NOMO-1 treated with DMSO at 0.1 percent for 48 hours (cell line): ENCODE data around the gene ADD2.

ENCODE experiments used
- DNase-seq: peaks from one replicate; lab custom pipeline; 2025; ENCODE audit not compliant: unreplicated experiment; lab: John Stamatoyannopoulos, UW

The ADD2 gene

DNA sequence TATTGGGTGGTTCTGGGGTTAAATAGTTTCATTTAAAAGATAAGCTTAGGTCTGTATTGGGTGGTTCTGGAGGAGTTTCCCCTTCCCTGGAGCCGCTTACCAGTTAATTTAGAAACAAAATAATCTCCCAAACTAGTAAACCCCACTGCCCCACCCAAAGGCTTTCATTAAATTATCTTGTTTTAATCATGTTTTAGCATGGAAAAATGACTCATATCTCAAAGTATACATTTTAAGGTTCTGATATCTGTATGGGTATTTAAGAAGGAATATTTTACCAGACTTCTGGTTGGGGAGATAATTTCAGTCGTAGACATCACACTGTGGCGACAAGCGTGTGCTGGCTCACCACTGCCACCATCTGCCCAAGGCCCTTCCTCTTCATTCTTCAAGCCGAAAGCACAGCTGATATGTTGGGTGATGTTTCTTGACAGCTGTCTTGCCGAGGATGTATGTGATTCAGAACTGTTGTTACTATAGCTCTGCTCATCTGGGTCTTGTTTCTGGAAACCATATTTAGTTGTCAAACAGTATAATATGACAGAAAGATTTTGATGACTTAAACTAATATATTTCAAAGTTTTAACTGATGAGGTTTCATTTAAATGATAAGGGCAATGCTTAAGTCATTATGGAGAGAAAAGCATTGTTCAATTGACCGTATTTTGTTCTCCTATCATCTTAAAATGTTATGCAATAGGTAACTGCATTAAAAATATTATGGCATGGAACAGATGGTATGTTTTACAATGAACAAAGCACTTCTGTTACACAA is 17.3 kb upstream of the ADD2 start:
- DNase-seq: peak; percentile 62

DNA sequence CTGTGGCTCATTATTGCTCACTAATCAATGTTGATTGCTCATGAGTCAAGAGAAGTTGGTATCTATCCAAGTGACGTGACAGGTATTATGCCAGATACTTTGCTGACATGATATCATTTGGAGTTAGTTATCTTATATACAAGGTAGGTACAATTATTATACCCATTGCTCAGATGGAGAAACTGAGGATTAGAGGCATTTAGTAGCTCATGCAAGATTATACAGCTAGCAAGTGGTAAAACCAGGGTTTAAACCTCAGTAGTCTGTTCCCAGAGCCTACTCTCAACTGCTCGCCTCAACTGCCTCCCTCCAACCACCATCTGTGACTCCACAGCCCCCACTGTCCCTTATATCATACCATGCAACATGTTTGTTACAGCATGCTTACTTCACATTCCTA is 16.3 kb upstream of the ADD2 start:
- no peak for DNase-seq

- no peak for DNase-seq
Observed at GRCh38 chr2:70779911-70780545, 12.0 kb upstream of the ADD2 start.

DNA sequence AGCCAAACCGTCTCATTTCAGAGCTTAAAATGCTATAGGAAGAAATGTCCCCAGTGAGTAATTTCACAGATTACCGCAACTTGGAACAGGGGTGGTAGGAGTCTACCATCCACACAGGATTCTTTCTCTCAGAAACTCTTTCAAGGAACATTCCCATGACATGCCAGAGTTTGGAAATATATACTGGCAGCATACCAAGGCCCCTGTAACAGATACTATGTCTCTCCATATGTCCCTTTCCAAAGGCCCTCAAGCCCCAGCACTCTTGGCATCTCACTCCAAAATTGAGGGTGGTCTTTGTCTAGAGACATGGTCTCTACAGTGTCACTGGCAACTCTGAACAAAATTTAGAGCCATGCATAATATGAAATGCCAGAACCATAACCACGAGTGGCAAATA is 11.5 kb upstream of the ADD2 start:
- no peak for DNase-seq

DNA sequence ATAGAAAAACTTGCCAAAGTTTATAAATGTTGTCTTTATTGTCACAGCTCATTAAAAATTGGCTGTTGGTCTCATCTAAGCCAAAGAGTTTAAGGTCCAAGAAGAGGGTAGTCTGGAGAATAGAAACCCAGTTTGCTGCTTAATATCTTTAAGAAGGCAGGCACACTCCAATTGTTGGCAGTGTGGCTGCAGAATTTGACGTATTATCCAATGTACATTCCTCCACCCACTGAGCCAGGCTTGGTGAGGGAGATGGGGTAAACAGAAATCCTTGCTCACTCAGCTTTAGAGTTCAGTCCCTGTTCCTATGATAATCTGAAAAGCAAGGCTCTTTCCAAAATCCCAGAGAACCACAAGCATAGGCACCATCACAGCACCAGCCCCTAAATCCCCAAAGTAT is 10.7 kb upstream of the ADD2 start:
- no peak for DNase-seq

DNA sequence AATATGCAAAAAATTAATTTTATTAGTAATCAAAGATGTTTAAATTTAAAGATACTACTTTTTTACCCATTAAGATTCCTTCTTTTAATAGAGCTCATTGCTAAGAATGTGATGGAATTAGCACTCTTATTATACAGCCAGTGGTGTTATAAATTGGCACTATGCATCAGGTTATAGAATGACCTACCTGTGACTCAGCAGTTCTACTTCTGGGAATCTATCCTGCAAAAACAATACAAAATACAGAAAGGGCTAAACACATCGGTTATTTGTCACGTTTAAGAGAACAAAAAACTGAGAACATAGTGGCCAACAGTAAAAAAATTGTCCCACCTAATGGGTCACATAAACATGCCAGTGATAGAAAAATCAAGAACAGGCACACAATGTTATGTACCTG is 9.4 kb upstream of the ADD2 start:
- DNase-seq: no peak

DNA sequence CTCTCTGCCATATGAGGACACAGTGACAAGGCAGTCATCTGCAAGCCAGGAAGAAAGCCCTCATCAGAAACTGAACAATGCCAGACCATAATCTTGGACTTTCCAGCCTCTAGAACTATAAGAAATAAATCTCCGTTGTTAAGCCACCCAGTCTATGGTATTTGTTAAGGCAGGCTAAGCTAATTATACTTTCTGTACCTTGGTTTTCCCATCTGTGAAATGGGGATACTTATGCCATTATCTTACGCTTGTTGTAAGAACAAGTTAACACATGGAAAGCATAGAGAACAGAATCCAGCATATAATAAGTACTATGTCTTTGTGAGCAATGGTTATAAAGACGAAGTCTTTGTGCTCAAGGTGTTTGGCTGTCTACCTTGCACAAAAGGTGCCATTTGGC is 8.3 kb upstream of the ADD2 start:
- no peak for DNase-seq

DNA sequence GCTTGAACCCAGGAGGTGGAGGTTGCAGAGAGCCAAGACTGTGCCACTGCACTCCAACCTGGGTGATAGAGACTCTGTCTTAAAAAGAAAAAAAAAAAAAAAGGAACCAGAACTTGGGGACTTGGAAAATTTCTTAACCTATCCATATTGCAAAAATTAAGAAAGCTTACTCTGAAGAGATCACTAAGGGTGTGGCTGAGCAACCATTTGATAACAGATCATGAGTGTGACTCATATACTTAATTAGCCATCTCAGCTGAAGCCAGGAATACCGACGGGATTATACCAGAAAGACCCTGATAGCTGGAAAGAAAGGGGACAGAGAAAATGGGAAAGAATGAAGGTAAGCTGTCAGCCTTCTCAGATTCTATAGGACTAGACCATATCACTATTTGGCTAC is 7.1 kb upstream of the ADD2 start:
- DNase-seq: peak; percentile 42

DNA sequence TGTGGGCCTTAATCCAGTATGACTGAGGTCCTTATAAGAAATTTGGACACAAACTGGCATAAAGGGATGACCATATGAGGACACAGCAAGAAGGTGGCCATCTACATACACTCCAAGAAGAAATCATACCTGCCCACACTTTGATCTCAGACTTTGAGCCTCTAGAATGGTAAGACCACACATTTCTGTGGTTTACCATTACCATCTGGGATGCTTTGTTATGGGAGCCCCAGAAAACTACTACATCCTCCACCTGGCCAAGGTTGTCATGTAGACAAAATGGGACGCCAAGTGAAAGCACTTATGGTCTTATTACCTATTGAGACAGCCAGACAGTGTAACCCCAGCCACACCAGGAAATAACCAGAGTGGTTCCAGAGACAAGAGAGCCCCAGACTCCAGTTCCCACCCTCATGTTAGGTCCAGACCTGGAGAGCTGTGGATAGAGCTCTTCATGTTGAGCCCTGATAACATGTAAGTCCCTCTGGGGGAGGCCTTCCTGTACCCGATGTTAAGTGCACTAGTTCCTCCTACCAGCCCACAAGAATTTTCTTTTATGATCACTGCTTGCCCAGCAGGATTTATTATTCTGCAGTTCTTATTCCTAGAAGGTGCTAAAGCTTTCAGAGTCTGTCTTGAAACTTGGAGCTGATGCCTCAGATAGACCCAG is 4.6 kb upstream of the ADD2 start:
- no peak for DNase-seq

DNA sequence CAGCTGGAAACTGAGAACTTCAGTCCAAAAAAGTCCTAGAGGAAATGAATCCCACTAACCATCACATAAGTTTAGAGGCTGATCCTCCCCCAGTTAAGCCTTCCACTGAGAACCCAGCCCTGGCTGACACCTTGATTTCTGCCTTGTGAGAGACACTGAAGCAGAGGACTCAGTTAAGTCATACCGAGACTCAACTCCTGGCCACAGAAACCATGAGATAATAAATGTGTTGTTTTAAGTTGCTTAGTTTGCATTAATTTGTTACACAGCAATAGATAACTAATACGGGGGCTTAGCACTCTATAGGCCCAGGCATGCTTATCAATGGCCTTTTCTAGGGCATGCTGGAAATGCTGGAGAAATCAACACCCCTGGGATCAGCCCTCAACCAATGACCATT is 3.4 kb upstream of the ADD2 start:
- DNase-seq: no peak

DNA sequence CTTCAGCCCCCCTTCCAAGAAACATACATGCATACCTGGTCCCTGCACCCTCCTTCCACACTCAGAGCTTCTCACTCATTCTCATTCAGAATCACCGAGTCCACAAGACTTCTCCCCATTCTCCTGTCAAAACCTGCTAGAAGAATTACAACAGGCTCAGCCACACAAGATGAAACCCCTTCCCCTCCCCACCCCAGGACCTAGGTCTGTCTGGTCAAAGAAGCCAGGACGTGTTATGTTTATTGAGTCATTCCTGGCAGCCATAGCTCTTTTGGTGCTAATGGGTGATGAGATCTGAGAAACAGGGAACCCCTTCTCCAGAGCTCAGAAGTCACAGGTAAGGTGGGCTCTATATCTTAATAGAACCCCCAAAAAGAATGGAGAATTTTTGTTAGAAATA is 1.4 kb upstream of the ADD2 start:
- DNase-seq: no peak

DNA sequence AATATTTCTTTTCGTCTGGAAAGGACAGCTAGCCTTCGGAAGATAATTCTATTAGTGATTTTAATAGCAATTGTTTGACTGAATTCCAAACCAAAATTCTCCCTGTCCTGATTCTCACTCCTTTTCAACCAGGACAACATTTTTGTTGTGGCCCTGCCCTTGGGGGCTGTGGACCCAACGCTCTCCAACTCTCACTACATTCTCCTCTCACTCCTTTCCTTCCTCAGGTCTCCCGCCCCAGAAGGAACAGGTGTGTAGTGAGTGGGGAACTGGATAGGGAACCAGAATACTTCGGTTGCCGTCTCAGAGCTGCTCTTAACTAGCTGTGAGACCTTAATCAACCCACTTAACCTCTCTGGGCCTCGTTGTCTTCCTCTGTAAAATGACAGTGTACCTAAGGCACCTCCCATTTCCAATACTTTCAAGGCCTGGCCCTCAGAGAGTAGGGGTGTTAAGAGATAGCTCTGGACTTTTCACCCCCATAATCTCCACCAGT is 638 bp upstream of the ADD2 start:
- DNase-seq: no peak

DNA sequence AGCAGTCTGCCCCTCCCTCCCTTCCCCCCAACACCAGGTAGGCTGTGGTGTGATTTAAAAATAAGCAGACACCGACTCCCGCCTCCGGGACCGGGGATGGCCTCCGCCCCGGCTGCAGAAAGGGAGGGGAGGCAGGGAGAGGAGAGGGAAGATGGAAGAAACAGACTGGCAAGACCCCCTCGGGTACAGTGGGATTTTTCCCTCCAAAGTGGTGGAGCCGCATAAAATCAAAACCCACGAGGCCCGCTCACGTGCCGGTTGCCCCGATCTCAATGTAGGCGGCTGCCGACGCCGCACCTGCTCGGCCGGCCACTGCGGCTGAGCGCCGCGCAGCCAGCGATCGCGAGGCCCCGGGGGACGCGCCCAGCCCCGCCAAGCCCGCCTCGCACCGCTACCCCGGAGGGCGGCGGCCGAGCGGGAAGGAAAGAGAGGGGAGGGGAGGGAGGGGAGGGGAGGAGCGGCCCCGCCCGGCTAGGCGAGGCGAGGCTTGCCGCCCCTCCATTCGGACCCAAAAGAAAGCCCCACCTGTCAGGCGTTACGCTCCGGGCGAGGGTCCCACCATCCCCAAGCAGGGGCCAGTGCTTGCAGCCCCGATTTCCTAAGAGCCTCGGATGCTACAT is 811 bp downstream of the ADD2 start:
- DNase-seq: peak; percentile 7

GRCh38 chr2:70766357-70767078 is 1.5 kb downstream of the ADD2 start:
- DNase-seq: peak; percentile 20

GRCh38 chr2:70765507-70765906 is 2.5 kb downstream of the ADD2 start:
- DNase-seq: no peak

- DNase-seq: no peak
Observed at GRCh38 chr2:70759446-70759845, 8.6 kb downstream of the ADD2 start.

- no peak for DNase-seq
Observed at GRCh38 chr2:70757966-70758365, 10.0 kb downstream of the ADD2 start.

DNA sequence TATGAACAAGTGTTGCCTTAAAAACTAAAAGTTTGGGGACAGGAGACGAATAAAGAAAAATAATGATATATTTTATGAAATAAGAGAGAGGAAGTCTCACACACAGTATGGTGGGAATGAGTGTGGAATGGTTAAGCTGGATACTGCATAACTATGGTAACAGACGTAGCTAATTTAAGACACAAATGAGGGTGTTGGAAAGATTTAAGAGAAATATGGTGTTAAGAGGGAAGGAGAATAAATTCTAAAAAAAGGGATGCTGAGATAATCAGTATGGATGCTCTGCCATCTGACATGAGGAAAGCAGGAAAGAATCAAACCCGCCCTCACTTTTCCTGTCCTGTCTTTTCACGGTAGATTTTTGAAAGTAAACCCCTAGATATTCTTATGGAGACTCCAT is 10.6 kb downstream of the ADD2 start:
- no peak for DNase-seq

- no peak for DNase-seq
Observed at GRCh38 chr2:70756128-70756527, 11.9 kb downstream of the ADD2 start.

GRCh38 chr2:70753902-70754301 is 14.1 kb downstream of the ADD2 start:
- no peak for DNase-seq

DNA sequence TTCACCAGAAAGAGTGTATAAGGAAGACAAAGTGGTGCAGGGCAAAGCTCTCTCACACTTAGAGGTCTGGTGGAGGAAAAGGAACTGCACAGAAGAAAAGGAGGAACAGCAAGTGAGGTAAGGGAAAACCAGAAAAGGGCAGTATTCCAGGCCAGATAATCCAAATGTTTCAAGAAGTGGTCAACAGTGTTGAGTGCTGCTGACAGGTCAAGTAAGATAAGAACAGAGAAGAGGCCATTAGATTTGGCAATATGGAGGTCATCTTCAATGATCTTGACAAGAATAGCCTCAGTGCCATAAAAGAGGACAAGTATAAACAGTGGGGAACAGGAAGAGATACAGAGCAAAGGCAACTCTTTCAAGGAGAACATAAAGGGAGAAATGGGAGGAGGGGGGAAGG is 15.0 kb downstream of the ADD2 start:
- no peak for DNase-seq
